ENCODE data around the gene CLPSL1. TPM values are rescaled to one million over a fixed set of nuclear protein-coding genes. Genes with fewer than 3 reads are reported as not detected.

CLPSL1 gene
- total and polyA plus RNA-seq, 2 experiments from 2014 or later: not detected

DNA sequence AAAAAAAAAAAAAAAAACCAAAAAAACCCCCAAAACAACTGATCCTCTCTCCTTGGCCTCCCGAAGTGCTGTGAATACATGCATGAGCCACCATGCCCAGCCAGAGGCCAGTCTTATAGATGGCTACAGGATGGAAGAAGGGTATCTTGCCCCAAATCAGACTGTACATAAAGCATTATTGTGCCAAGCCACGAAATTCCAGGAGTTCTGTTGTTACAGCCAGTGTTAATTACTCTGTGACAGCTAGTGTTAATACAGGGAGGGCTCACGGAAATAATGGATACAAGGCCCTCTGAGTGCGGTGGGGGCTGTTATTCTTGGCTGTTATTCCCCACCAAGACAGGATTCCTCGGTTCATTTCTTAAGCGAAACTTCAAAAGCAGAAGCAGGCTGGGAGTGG is 5.8 kb upstream of the CLPSL1 start (continued):
- TF ChIP-seq, protein P1, sequence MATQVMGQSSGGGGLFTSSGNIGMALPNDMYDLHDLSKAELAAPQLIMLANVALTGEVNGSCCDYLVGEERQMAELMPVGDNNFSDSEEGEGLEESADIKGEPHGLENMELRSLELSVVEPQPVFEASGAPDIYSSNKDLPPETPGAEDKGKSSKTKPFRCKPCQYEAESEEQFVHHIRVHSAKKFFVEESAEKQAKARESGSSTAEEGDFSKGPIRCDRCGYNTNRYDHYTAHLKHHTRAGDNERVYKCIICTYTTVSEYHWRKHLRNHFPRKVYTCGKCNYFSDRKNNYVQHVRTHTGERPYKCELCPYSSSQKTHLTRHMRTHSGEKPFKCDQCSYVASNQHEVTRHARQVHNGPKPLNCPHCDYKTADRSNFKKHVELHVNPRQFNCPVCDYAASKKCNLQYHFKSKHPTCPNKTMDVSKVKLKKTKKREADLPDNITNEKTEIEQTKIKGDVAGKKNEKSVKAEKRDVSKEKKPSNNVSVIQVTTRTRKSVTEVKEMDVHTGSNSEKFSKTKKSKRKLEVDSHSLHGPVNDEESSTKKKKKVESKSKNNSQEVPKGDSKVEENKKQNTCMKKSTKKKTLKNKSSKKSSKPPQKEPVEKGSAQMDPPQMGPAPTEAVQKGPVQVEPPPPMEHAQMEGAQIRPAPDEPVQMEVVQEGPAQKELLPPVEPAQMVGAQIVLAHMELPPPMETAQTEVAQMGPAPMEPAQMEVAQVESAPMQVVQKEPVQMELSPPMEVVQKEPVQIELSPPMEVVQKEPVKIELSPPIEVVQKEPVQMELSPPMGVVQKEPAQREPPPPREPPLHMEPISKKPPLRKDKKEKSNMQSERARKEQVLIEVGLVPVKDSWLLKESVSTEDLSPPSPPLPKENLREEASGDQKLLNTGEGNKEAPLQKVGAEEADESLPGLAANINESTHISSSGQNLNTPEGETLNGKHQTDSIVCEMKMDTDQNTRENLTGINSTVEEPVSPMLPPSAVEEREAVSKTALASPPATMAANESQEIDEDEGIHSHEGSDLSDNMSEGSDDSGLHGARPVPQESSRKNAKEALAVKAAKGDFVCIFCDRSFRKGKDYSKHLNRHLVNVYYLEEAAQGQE (IDR thresholded peaks at IDR 0.05; ENCODE audit: unreplicated experiment): no peak
- no peak for TF ChIP-seq POLR2AphosphoS5 (IDR thresholded peaks at IDR 0.05; ENCODE audit: low read depth)
- TF ChIP-seq CREB1 (CRISPR knock-in tag; IDR thresholded peaks at IDR 0.05; ENCODE audit: low read depth): no peak
- no peak for TF ChIP-seq STAT1 (IDR thresholded peaks at IDR 0.05; ENCODE audit: unreplicated experiment)

DNA sequence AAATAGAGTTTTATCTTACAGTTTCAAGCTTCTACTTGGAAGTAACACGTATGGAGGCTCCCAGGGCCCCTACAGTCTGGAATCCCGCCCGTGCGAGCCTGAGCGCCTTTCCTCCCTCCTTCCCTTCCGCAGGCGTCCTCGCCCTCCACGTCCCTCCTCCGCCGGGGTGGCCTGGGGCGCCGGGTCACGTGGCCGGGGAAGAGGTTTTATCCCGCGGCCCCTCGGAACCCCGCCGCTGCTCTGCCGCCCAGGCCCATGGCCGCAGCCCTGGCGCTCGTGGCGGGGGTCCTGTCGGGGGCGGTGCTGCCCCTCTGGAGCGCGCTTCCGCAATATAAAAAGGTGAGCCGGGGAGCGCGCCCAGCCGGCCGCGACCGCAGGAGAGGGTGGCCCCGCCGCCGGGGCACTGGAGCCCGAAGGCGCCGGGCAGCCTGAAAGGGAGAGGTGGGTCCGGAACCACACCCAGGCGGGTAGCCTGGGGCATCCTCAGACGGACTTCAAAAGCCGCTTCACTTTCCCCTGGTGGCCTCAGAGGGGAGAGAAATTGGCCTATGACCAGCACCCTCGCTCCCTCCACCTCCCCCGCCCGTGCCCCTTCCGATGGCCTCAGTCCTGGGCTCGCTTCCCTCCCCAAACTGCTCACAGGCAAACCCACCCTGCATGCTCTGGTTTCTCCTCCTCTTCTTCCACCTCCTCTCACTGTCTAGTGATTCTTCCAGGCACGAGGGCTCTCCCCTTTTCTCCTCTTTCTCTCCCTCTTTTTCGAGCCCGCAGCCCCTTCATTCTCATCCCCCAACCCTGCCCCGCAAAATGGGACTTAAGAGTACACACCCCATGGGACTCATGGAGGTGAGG is 4.2 kb upstream of the CLPSL1 start, which contains the start of gene CLPSL2:
TSS of gene CLPSL2 (plus strand) at position 235 of the 852 bp plus-strand sequence. CDS start at position 256, 21 bp downstream.
- H3K36me3 ChIP-seq (ENCODE audit: insufficient read depth): no peaks in the 10 kb centered on the region
- ATAC-seq (peak; percentile 83), DNase-seq (ENCODE audit: low spot score) (peak; percentile 84)
- Mint-ChIP-seq H3K9me3 (no peaks in the 10 kb centered on the region; the same call in 2 of the 3 replicates), H3K4me3 (peak within 1 kb of the TSS; percentile 79), H3K27ac (no peak within 1 kb of the TSS), H3K36me3 (ENCODE audit: low read depth) (no peaks in the 10 kb centered on the region; the same call in 2 of the 3 replicates), H3K27me3 (ENCODE audit: insufficient read depth, low read depth, poor library complexity) (peaks cover 21% of the 10 kb centered on the region), H3K4me1 (peaks cover 7% of the 10 kb centered on the region)
- peak within 1 kb of the TSS; percentile 66 for H3K4me3 ChIP-seq
- H4K20me1 ChIP-seq (replicated peaks; ENCODE audit: insufficient read depth): no peaks in the 10 kb centered on the region
- H3K4me1 ChIP-seq (ENCODE audit: insufficient read depth): no peaks in the 10 kb centered on the region
- no peaks in the 10 kb centered on the region for H3K9me2 ChIP-seq (ENCODE audit: insufficient read depth)
- peaks cover 14% of the 10 kb centered on the region for H3K27me3 ChIP-seq (ENCODE audit: insufficient read depth)
- no peaks in the 10 kb centered on the region for H3K79me2 ChIP-seq (replicated peaks; ENCODE audit: insufficient read depth)
- peak within 1 kb of the TSS; percentile 85 for H3K4me2 ChIP-seq
- H3K27ac ChIP-seq (ENCODE audit: low read depth): no peak within 1 kb of the TSS
- H2AFZ ChIP-seq: peak within 1 kb of the TSS; percentile 91
- peaks cover 6% of the 10 kb centered on the region; the same call in 1 of the 2 replicates for H3F3A ChIP-seq (replicated peaks; ENCODE audit: low read depth)
- peak; percentile 55; the same call in 1 of the 2 replicates for TF ChIP-seq POLR2AphosphoS5 (IDR thresholded peaks at IDR 0.05; ENCODE audit: low read depth)
- TF ChIP-seq, protein P1 (IDR thresholded peaks at IDR 0.05; ENCODE audit: unreplicated experiment): no peak
- TF ChIP-seq NANOG (IDR thresholded peaks at IDR 0.05; ENCODE audit: borderline replicate concordance): no peak
- no peak for TF ChIP-seq ZNF114 (CRISPR knock-in tag; IDR thresholded peaks at IDR 0.05)
- TF ChIP-seq STAT1 (IDR thresholded peaks at IDR 0.05; ENCODE audit: unreplicated experiment): no peak
- no peak for TF ChIP-seq EZH2phosphoT487 (IDR thresholded peaks at IDR 0.05; ENCODE audit: unreplicated experiment)
- TF ChIP-seq ZNF462 (CRISPR knock-in tag; IDR thresholded peaks at IDR 0.05): no peak

Measured in GM23338 (cell line).